Measurements from ENCODE around the gene COL19A1.

The COL19A1 gene

GRCh38 chr6:70253923-70254322 is 387.6 kb downstream of the COL19A1 start:
- Histone ChIP-seq H3K9ac (ENCODE audit: low read depth in 1 of 2, low read length in 2 of 2) (no peak overlapping the region), H3K4me3 (ENCODE audit: low read depth in 1 of 2, low read length in 2 of 2) (no peak overlapping the region), H3K4me1 (ENCODE audit: control insufficient read depth in 1 of 2, insufficient read depth in 2 of 2, low read length in 2 of 2) (no peaks in the 10 kb centered on the region), H3K36me3 (ENCODE audit: control insufficient read depth in 1 of 2, insufficient read depth in 2 of 2, low read length in 2 of 2) (no peaks in the 10 kb centered on the region), H3K27me3 (ENCODE audit: control insufficient read depth in 1 of 2, insufficient read depth in 2 of 2, low read length in 2 of 2) (no peaks in the 10 kb centered on the region), H3K9me3 (ENCODE audit: control insufficient read depth in 1 of 2, low read length in 2 of 2) (no peaks in the 10 kb centered on the region), H3K27ac (ENCODE audit: low read depth, low read length) (no peak overlapping the region)

- no peaks in the 10 kb centered on the region for H3K4me1 ChIP-seq (ENCODE audit: control insufficient read depth in 1 of 2, insufficient read depth in 2 of 2, low read length in 2 of 2)
- no peak overlapping the region for H3K27ac ChIP-seq (ENCODE audit: low read depth, low read length)
- no peaks in the 10 kb centered on the region for H3K27me3 ChIP-seq (ENCODE audit: control insufficient read depth in 1 of 2, insufficient read depth in 2 of 2, low read length in 2 of 2)
- H3K36me3 ChIP-seq (ENCODE audit: control insufficient read depth in 1 of 2, insufficient read depth in 2 of 2, low read length in 2 of 2): no peaks in the 10 kb centered on the region
- no peak overlapping the region for H3K4me3 ChIP-seq (ENCODE audit: low read depth in 1 of 2, low read length in 2 of 2)
- no peak overlapping the region for H3K9ac ChIP-seq (ENCODE audit: low read depth in 1 of 2, low read length in 2 of 2)
- no peaks in the 10 kb centered on the region for H3K9me3 ChIP-seq (ENCODE audit: control insufficient read depth in 1 of 2, low read length in 2 of 2)
Observed at GRCh38 chr6:70254784-70255183, 388.4 kb downstream of the COL19A1 start.

GRCh38 chr6:70257768-70258273 is 391.5 kb downstream of the COL19A1 start:
- no peak overlapping the region for H3K4me3 ChIP-seq (ENCODE audit: low read depth in 1 of 2, low read length in 2 of 2)
- no peaks in the 10 kb centered on the region for H3K27me3 ChIP-seq (ENCODE audit: control insufficient read depth in 1 of 2, insufficient read depth in 2 of 2, low read length in 2 of 2)
- H3K4me1 ChIP-seq (ENCODE audit: control insufficient read depth in 1 of 2, insufficient read depth in 2 of 2, low read length in 2 of 2): no peaks in the 10 kb centered on the region
- no peak overlapping the region for H3K9ac ChIP-seq (ENCODE audit: low read depth in 1 of 2, low read length in 2 of 2)
- H3K27ac ChIP-seq (ENCODE audit: low read depth, low read length): no peak overlapping the region
- H3K9me3 ChIP-seq (ENCODE audit: control insufficient read depth in 1 of 2, low read length in 2 of 2): no peaks in the 10 kb centered on the region
- H3K36me3 ChIP-seq (ENCODE audit: control insufficient read depth in 1 of 2, insufficient read depth in 2 of 2, low read length in 2 of 2): no peaks in the 10 kb centered on the region

- H3K27ac ChIP-seq (ENCODE audit: low read depth, low read length): no peak overlapping the region
- H3K9ac ChIP-seq (ENCODE audit: low read depth in 1 of 2, low read length in 2 of 2): no peak overlapping the region
- no peaks in the 10 kb centered on the region for H3K9me3 ChIP-seq (ENCODE audit: control insufficient read depth in 1 of 2, low read length in 2 of 2)
- no peaks in the 10 kb centered on the region for H3K36me3 ChIP-seq (ENCODE audit: control insufficient read depth in 1 of 2, insufficient read depth in 2 of 2, low read length in 2 of 2)
- H3K27me3 ChIP-seq (ENCODE audit: control insufficient read depth in 1 of 2, insufficient read depth in 2 of 2, low read length in 2 of 2): no peaks in the 10 kb centered on the region
- no peak overlapping the region for H3K4me3 ChIP-seq (ENCODE audit: low read depth in 1 of 2, low read length in 2 of 2)
- H3K4me1 ChIP-seq (ENCODE audit: control insufficient read depth in 1 of 2, insufficient read depth in 2 of 2, low read length in 2 of 2): no peaks in the 10 kb centered on the region
Observed at GRCh38 chr6:70258483-70258882, 392.1 kb downstream of the COL19A1 start.

All from duodenal mucosa (tissue), 2 donors.